Neural cell (in vitro differentiated cells): ENCODE data around the gene MALL. TPM values are rescaled to one million over a fixed set of nuclear protein-coding genes. Genes with fewer than 3 reads are reported as not detected.

ENCODE experiments used
- H2AFZ ChIP-seq: fragments of 200-600, 300-800 bp; sonication (generic), shearing (Covaris generic); 2 replicates; pipeline ENCODE4 v1.6.0; 2014; ENCODE audit warnings: low read depth, mild to moderate bottlenecking, antibody characterized with exemption, low read length, moderate library complexity
- H3F3A ChIP-seq: fragments of 200-600 bp; shearing (Covaris generic); 2 replicates; pipeline ENCODE4 v1.6.1; 2016; ENCODE audit warnings: mild to moderate bottlenecking, moderate library complexity, mixed read lengths, antibody characterized with exemption, low read length; ENCODE audit not compliant: insufficient read depth, poor library complexity, severe bottlenecking
- H3K27ac ChIP-seq: fragments of 200-600, 300-800 bp; sonication (generic), shearing (Covaris generic); 2 replicates; pipeline ENCODE4 v1.5.1; 2014; ENCODE audit warnings: mild to moderate bottlenecking, low read length, moderate library complexity
- H3K27me3 ChIP-seq: fragments of 300-800, 200-600 bp; sonication (generic), shearing (Covaris generic); 2 replicates; pipeline ENCODE4 v1.6.0; 2014; ENCODE audit warnings: mild to moderate bottlenecking, low read depth, low read length, moderate library complexity; ENCODE audit not compliant: insufficient read depth
- H3K36me3 ChIP-seq: fragments of 300-800, 200-600 bp; sonication (generic), shearing (Covaris generic); 2 replicates; pipeline ENCODE4 v1.5.1; 2014; ENCODE audit warnings: mild to moderate bottlenecking, antibody characterized with exemption, low read length, moderate library complexity; ENCODE audit not compliant: insufficient read depth
- H3K4me2 ChIP-seq: fragments of 300-800, 200-600 bp; sonication (generic), shearing (Covaris generic); 2 replicates; pipeline ENCODE4 v1.6.0; 2014; ENCODE audit warnings: mild to moderate bottlenecking, low read length
- H3K4me3 ChIP-seq: fragments of 300-800, 200-600 bp; sonication (generic), shearing (Covaris generic); 2 replicates; pipeline ENCODE4 v1.5.1; 2014; ENCODE audit warnings: mild to moderate bottlenecking, low read length, moderate library complexity
- H3K79me2 ChIP-seq: fragments of 200-600 bp; shearing (Covaris generic); replicated peaks from 2 replicates; pipeline ENCODE4 v1.6.0; 2014; ENCODE audit warnings: mild to moderate bottlenecking, low read length, moderate library complexity; ENCODE audit not compliant: insufficient read depth
- H3K9ac ChIP-seq: fragments of 300-800, 200-600 bp; sonication (generic), shearing (Covaris generic); 2 replicates; pipeline ENCODE4 v1.6.1; 2016; ENCODE audit warnings: mild to moderate bottlenecking, low read length, mixed read lengths
- H3K9me2 ChIP-seq: fragments of 200-600 bp; shearing (Covaris generic); 2 replicates; pipeline ENCODE4 v1.6.1; 2016; ENCODE audit warnings: mild to moderate bottlenecking, low read length, mixed read lengths; ENCODE audit not compliant: insufficient read depth
- H3K9me3 ChIP-seq: fragments of 200-600, 300-800 bp; sonication (generic), shearing (Covaris generic); 2 replicates; pipeline ENCODE4 v1.6.1; 2016; ENCODE audit warnings: mild to moderate bottlenecking, mixed run types, low read length, moderate library complexity, mixed read lengths
- H4K20me1 ChIP-seq: fragments of 200-600 bp; shearing (Covaris generic); 2 replicates; pipeline ENCODE4 v1.6.1; 2016; ENCODE audit warnings: mild to moderate bottlenecking, mixed run types; ENCODE audit not compliant: insufficient read depth
- CTCF ChIP-seq: fragments of 450-650 bp; IDR thresholded peaks from 2 replicates; pipeline ENCODE4 v1.5.1; 2014; ENCODE audit warnings: antibody characterized with exemption, mild to moderate bottlenecking, moderate library complexity; ENCODE audit not compliant: poor library complexity, severe bottlenecking
- EP300 ChIP-seq: fragments of 450-650 bp; conservative IDR thresholded peaks from 2 replicates; pipeline ENCODE4 v1.6.1; 2014; ENCODE audit warnings: antibody characterized with exemption, mild to moderate bottlenecking, moderate library complexity; ENCODE audit not compliant: poor library complexity, severe bottlenecking
- EZH2 ChIP-seq: fragments of 200-600, 300-800 bp; shearing (Covaris generic), sonication (generic); IDR thresholded peaks from 2 replicates; pipeline ENCODE4 v1.6.1; 2014; ENCODE audit warnings: antibody characterized with exemption, low read length, borderline replicate concordance, mild to moderate bottlenecking; ENCODE audit not compliant: insufficient read depth, poor library complexity, severe bottlenecking
- MXI1 ChIP-seq: fragments of 450-650 bp; conservative IDR thresholded peaks from 2 replicates; pipeline ENCODE4 v1.6.1; 2014; ENCODE audit warnings: antibody characterized with exemption, mild to moderate bottlenecking; ENCODE audit not compliant: poor library complexity, severe bottlenecking
- POLR2AphosphoS5 ChIP-seq: IDR thresholded peaks from 2 replicates; pipeline ENCODE4 v1.6.1; 2012
- RAD21 ChIP-seq: fragments of 450-650 bp; conservative IDR thresholded peaks from 2 replicates; pipeline ENCODE4 v1.6.1; 2014; ENCODE audit warnings: antibody characterized with exemption, mild to moderate bottlenecking, moderate library complexity
- REST ChIP-seq: IDR thresholded peaks from 2 replicates; pipeline ENCODE4 v1.6.1; 2012; ENCODE audit warnings: borderline replicate concordance
- SMC3 ChIP-seq: fragments of 450-650 bp; conservative IDR thresholded peaks from 2 replicates; pipeline ENCODE4 v1.6.1; 2014; ENCODE audit warnings: antibody characterized with exemption, mild to moderate bottlenecking, moderate library complexity; ENCODE audit not compliant: poor library complexity
- TAF1 ChIP-seq: IDR thresholded peaks from 2 replicates; pipeline ENCODE4 v1.6.1; 2012; ENCODE audit warnings: low read depth
- polyA plus RNA-seq: library from polyadenylated mRNA; depleted of rRNA; stranded (reverse); fragments of >200 nt; gene quantifications from 2 replicates; pipeline ENCODE4 v1.2.3, GENCODE V29; 2014

The MALL gene
- polyA plus RNA-seq, 1 donor from 2014 or later: not detected

- H3K9ac ChIP-seq: no peak overlapping the region
- no peaks in the 10 kb centered on the region for H3K9me2 ChIP-seq
- no peak overlapping the region for H2AFZ ChIP-seq
- no peaks in the 10 kb centered on the region for H3K36me3 ChIP-seq
- H3F3A ChIP-seq: no peaks in the 10 kb centered on the region
- H3K27ac ChIP-seq: no peak overlapping the region
- peaks cover 20% of the 10 kb centered on the region for H3K27me3 ChIP-seq
- no peaks in the 10 kb centered on the region for H3K9me3 ChIP-seq
- H3K4me3 ChIP-seq: peak overlapping the region; percentile 35
- H4K20me1 ChIP-seq: no peaks in the 10 kb centered on the region
- TF ChIP-seq TAF1: no peak
- no peak for TF ChIP-seq RAD21
- TF ChIP-seq EP300: no peak
- no peak for TF ChIP-seq MXI1
- H3K4me2 ChIP-seq: no peak overlapping the region
- H3K79me2 ChIP-seq: no peaks in the 10 kb centered on the region
Observed at GRCh38 chr2:110116033-110116710, 550 bp upstream of the MALL start.

GRCh38 chr2:110114831-110115255 lies 779 bp downstream of the MALL start:
- no peak overlapping the region for H2AFZ ChIP-seq
- no peaks in the 10 kb centered on the region for H3K9me2 ChIP-seq
- no peaks in the 10 kb centered on the region for H4K20me1 ChIP-seq
- H3F3A ChIP-seq: no peaks in the 10 kb centered on the region
- no peak overlapping the region for H3K9ac ChIP-seq
- H3K4me3 ChIP-seq: no peak overlapping the region
- TF ChIP-seq EP300 (no peak), TAF1 (no peak), EZH2 (no peak), MXI1 (no peak), CTCF (no peak), REST (no peak), SMC3 (no peak), RAD21 (no peak), POLR2AphosphoS5 (no peak)
- no peaks in the 10 kb centered on the region for H3K9me3 ChIP-seq
- H3K36me3 ChIP-seq: no peaks in the 10 kb centered on the region
- no peaks in the 10 kb centered on the region for H3K79me2 ChIP-seq
- H3K27ac ChIP-seq: no peak overlapping the region
- no peak overlapping the region for H3K4me2 ChIP-seq
- H3K27me3 ChIP-seq: peaks cover 20% of the 10 kb centered on the region
